ENCODE measurements around the gene PHOX2A. TPM values are rescaled to one million over a fixed set of nuclear protein-coding genes. Genes with fewer than 3 reads are reported as not detected.

Gene PHOX2A
- total RNA-seq, 1 donor from 2014 or later: not detected

- peaks cover 7 to 8% of the 10 kb centered on the region in 2 donors for H3K36me3 ChIP-seq
- H3K4me1 ChIP-seq: peaks cover 7 to 22% of the 10 kb centered on the region in 2 donors
- no peak for TF ChIP-seq CTCF (IDR thresholded peaks at IDR 0.05)
- H3K27ac ChIP-seq: no peak overlapping the region
- no peak overlapping the region for H3K4me3 ChIP-seq
- no peaks in the 10 kb centered on the region for H3K9me3 ChIP-seq
- H3K27me3 ChIP-seq: peaks cover 25% of the 10 kb centered on the region
- intact Hi-C loops (cut with DNase I): no loop called here
- no peak for DNase-seq (ENCODE audit: low spot score in 2 of 2)
These were observed 1.8 kb downstream of the PHOX2A start for GRCh38 chr11:72242141-72242540.

GRCh38 chr11:72241291-72241781 lies 2.6 kb downstream of the PHOX2A start:
- TF ChIP-seq CTCF (IDR thresholded peaks at IDR 0.05): no peak
- H3K27me3 ChIP-seq: peaks cover 25% of the 10 kb centered on the region
- intact Hi-C loops (cut with DNase I): no loop called here
- H3K36me3 ChIP-seq: peaks cover 7 to 12% of the 10 kb centered on the region in 2 donors
- DNase-seq (ENCODE audit: low spot score in 2 of 2): no peak
- no peaks in the 10 kb centered on the region for H3K9me3 ChIP-seq
- H3K4me1 ChIP-seq: peaks cover 7 to 22% of the 10 kb centered on the region in 2 donors
- H3K4me3 ChIP-seq: peak overlapping the region in 1 of 2 donors; percentile 57
- H3K27ac ChIP-seq: no peak overlapping the region

GRCh38 chr11:72240461-72241290 lies 3.3 kb downstream of the PHOX2A start:
- Histone ChIP-seq H3K4me1 (peaks cover 7 to 22% of the 10 kb centered on the region in 2 donors), H3K27me3 (peaks cover 25% of the 10 kb centered on the region), H3K4me3 (peak overlapping the region; percentile 56 to 57), H3K36me3 (peaks cover 11 to 17% of the 10 kb centered on the region in 2 donors), H3K9me3 (no peaks in the 10 kb centered on the region), H3K27ac (no peak overlapping the region)
- intact Hi-C loops (cut with DNase I): no loop called here
- no peak for DNase-seq (ENCODE audit: low spot score in 2 of 2)
- TF ChIP-seq CTCF (IDR thresholded peaks at IDR 0.05): no peak

- DNase-seq (ENCODE audit: low spot score in 2 of 2): no peak
- peaks cover 23% of the 10 kb centered on the region for H3K27me3 ChIP-seq
- peak overlapping the region in 1 of 2 donors; percentile 2 for H3K27ac ChIP-seq
- H3K4me3 ChIP-seq: peak overlapping the region; percentile 56 to 57
- no peaks in the 10 kb centered on the region for H3K9me3 ChIP-seq
- intact Hi-C loops (cut with DNase I): loop anchor here (1.0 to 5.0 kb wide), 3 partner anchors 16 to 192 kb away; partner anchors contain the start of genes CLPB, INPPL1 and LAMTOR1
- peak in 1 of 3 experiments; percentile 8 for TF ChIP-seq CTCF (IDR thresholded peaks at IDR 0.05)
- peaks cover 18 to 25% of the 10 kb centered on the region in 2 donors for H3K36me3 ChIP-seq
- H3K4me1 ChIP-seq: peaks cover 7 to 22% of the 10 kb centered on the region in 2 donors
These were observed 4.0 kb downstream of the PHOX2A start for GRCh38 chr11:72239849-72240460.

- peaks cover 7 to 22% of the 10 kb centered on the region in 2 donors for H3K4me1 ChIP-seq
These were observed 4.6 kb downstream of the PHOX2A start for GRCh38 chr11:72239313-72239848.

More at GRCh38 chr11:72239313-72239848, 4.6 kb downstream of the PHOX2A start:
- Histone ChIP-seq H3K27ac (peak overlapping the region in 1 of 2 donors; percentile 2), H3K4me3 (peak overlapping the region; percentile 56 to 57), H3K9me3 (no peaks in the 10 kb centered on the region), H3K27me3 (peaks cover 19% of the 10 kb centered on the region), H3K36me3 (peaks cover 23 to 30% of the 10 kb centered on the region in 2 donors)
- intact Hi-C loops (cut with DNase I): loop anchor here (1.0 to 5.0 kb wide), 3 partner anchors 15 to 193 kb away; partner anchors contain the start of genes CLPB, INPPL1 and LAMTOR1
- DNase-seq (ENCODE audit: low spot score in 2 of 2): no peak
- TF ChIP-seq CTCF (IDR thresholded peaks at IDR 0.05): no peak

All from ascending aorta (tissue), 2 donors.